PC-9 (cell line): ENCODE results near the gene MYADM.

Experiments
- CTCF ChIP-seq: fragments of 200-600 bp; sonication (generic); conservative IDR thresholded peaks from 2 replicates; pipeline ENCODE4 v1.6.1; 2017; ENCODE audit warnings: mixed run types, antibody characterized with exemption, mild to moderate bottlenecking, moderate library complexity
- EZH2 ChIP-seq: fragments of 200-600 bp; sonication (generic); IDR thresholded peaks from 2 replicates; pipeline ENCODE4 v1.8.0; 2017; ENCODE audit warnings: antibody characterized with exemption, low read depth

- TF ChIP-seq CTCF (no peak), EZH2 (no peak)
These were observed 48.9 kb upstream of the MYADM start for GRCh38 chr19:53818756-53819155.
